ENCODE data around the gene DDN.

DDN gene

DNA sequence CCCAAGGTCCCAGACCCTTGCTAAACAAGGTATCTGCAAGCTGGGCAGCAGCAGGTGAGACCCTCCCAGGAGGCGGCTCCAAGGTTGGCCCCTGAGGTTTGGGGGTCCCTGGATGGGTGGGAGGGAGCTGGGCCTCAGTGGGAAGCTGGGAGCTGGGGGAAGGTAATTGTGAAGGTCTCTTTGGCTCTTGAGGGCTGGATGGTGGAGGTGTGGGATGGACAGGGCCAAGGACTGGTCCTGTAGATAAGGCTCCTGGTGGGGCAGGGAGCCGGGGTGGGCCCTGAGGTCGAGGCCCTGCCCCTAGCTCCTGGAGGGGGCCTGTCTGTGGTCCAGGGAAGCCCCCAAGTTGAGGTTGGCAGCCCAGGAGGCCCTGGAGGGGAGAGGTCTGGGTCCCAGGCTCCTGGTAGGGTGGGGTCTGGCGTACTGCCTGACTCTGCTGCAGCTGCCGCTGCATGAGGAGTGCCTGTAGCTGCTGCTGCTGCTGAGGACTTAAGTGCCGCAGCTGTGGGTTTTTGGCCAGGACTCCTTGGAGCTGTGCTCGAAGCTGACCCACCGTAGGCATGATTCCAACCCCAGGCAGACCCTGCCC, 32.5 kb upstream of the DDN start:
- DNase-seq (ENCODE audit: low read depth in 2 of 2), result no peak

GRCh38 chr12:49030714-49031572, 31.8 kb upstream of the DDN start:
- DNase-seq (ENCODE audit: low read depth in 2 of 2), result no peak

DNA sequence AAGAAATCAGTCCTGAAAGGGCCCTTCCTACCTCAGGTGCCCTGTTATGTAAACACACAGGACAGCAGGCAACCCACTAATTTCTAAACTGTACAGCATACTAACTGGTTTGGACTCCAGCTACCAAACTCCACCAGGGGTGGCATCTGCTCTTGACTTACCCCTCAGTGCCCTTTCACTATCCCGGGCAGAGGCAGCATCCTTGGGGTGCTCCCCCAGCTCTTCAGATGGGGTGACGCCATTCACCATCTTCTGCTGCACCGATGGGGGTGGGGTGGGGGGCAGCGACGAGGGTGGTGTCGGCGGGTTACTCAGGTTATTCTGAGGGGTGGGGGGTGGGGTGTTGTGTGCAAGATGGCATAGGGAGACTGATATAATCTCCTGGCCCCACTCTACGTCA, 30.9 kb upstream of the DDN start:
- DNase-seq (ENCODE audit: low read depth in 2 of 2), result no peak

DNA sequence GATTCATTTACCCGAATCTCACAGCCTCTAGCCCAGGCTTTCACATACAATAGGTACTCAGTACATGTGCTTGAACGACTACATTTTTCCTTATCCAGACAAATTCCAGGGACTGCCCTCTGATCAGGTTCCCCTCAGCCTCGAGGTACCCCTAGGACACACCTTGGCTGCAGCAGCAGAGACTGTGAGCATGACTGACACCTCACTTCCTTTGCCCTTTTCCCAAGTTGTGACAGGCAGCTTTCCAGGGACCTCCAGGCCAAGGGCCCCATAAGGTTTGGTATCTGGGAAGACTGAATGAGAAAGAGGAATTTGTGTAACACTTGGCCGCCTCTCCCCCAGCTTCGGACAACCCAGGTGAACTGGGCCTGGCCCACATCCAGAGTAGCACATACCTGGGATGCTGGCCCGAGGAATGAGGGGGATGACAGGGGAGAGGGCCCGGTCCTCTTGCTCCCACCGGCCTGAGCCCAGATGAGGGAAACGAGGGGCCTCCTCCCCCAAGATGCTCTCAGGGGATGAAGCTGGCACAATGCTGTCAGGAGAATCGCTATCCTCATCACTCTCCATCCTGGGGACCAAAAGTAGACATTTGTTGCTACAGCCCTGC, 29.6 kb upstream of the DDN start:
- DNase-seq (ENCODE audit: low read depth in 2 of 2), result no peak

GRCh38 chr12:49027846-49028555, 28.8 kb upstream of the DDN start:
- DNase-seq (ENCODE audit: low read depth in 2 of 2), result no peak

GRCh38 chr12:49026678-49027480, 27.7 kb upstream of the DDN start:
- DNase-seq (ENCODE audit: low read depth in 2 of 2), result no peak

GRCh38 chr12:49026101-49026500, 26.9 kb upstream of the DDN start:
- no peak for DNase-seq (ENCODE audit: low read depth in 2 of 2)

- no peak for DNase-seq (ENCODE audit: low read depth in 2 of 2)
Measured at GRCh38 chr12:49025463-49025862, 26.3 kb upstream of the DDN start.

- DNase-seq (ENCODE audit: low read depth in 2 of 2), result no peak
Measured at GRCh38 chr12:49024543-49024942, 25.4 kb upstream of the DDN start.

DNA sequence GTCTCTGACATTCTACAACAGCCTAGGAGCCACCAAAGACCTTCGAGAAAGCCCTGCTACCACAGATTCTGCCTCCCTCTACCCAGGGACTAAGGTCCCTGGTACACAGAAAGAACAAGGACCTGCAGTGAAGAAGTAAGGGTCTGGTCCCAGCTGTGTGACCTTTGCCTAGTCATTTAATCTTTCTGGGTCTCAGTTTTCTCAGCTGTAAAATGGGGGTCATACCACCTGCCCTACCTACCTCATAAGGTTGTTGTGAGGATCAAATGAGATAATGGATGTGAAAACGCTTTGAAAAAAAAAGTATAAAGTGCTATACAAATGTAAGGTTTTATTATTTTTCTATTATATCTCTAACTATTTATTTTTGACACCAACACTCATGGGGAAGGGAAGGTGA, 24.6 kb upstream of the DDN start:
- no peak for DNase-seq (ENCODE audit: low read depth in 2 of 2)

- DNase-seq (ENCODE audit: low read depth in 2 of 2), result no peak
Measured at GRCh38 chr12:49022558-49023178, 23.5 kb upstream of the DDN start.

- no peak for DNase-seq (ENCODE audit: low read depth in 2 of 2)
Measured at GRCh38 chr12:49021292-49021915, 22.2 kb upstream of the DDN start.

DNA sequence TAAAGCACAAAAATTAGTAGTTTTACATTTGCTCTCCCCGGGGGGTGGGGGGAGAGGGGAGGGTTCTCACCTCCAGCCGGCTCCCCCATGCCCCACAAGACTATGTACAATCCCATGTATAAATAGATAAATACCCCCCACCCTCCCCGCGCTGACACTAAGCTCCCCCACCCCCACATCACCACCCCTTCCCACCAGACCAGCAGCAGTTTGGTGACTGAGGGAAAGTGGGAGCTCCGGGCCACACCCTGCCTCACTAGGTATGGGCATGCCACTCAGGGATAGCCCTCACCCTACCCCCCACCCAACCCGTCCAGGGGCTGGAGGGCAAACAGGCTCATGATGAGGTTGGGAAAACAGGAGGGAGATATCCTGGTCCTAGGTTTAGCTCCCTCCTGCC, 21.3 kb upstream of the DDN start:
- no peak for DNase-seq (ENCODE audit: low read depth in 2 of 2)

GRCh38 chr12:49019443-49020324, 20.5 kb upstream of the DDN start:
- DNase-seq (ENCODE audit: low read depth in 2 of 2), result no peak

- DNase-seq (ENCODE audit: low read depth in 2 of 2), result no peak
Measured at GRCh38 chr12:49019120-49019430, 19.9 kb upstream of the DDN start.

- DNase-seq (ENCODE audit: low read depth in 2 of 2), result peak; percentile 93 to 94
Measured at GRCh38 chr12:49018261-49019119, 19.3 kb upstream of the DDN start, which contains the start of gene PRKAG1. Gene PRKAG1, minus strand, starts transcription at chr12:49018776. Its CDS starts 36 bp downstream, at chr12:49018740.

- no peak for DNase-seq (ENCODE audit: low read depth in 2 of 2)
Measured at GRCh38 chr12:49017891-49018260, 18.7 kb upstream of the DDN start.

DNA sequence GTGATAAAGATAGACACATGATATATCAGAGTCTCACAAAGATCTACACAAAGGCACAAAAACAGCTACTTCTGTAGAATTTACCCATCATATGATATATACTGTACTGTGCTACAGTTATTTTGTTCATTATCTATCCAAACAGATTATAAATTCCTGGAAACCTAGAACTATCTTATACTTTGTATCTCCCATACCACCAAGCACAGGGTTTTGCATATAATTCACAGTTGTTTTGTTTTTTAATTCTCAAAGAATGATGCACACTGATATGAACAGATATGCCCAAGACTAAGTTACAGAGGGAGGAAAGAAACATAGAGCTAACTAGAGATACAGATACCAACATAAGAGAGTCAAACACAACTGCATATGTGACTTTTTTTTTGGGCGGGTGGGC, 16.0 kb upstream of the DDN start:
- DNase-seq (ENCODE audit: low read depth in 2 of 2), result no peak

DNA sequence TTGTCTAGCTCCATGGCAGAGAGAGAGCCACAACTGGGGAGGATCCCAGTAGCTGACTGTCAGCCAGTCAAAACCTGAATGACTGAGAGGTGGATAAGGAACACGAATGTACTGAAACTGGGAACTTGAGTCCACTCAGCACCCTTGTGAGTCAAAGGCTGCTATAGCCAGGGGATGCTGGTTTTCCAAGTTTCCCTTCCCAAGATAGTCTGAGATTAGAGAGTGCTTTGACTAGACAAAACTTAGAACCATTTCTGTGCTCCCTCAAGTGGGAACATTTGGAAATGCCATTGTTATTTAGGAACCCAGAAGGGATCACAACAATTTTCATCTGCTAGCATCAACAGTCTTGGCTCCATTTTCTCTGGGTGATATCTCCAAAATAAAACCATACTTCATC, 15.4 kb upstream of the DDN start:
- DNase-seq (ENCODE audit: low read depth in 2 of 2), result no peak

All from fibroblast of skin of left quadriceps (primary cell).